GM19395 (cell line): Measurements from ENCODE around the gene IGSF5.

Experiments
- ATAC-seq: cut with Tn5 transposase; IDR thresholded peaks from one replicate; pipeline ENCODE4 v1.9.1; 2021; ENCODE audit warnings: mild to moderate bottlenecking, moderate library complexity; ENCODE audit not compliant: unreplicated experiment

The IGSF5 gene

DNA sequence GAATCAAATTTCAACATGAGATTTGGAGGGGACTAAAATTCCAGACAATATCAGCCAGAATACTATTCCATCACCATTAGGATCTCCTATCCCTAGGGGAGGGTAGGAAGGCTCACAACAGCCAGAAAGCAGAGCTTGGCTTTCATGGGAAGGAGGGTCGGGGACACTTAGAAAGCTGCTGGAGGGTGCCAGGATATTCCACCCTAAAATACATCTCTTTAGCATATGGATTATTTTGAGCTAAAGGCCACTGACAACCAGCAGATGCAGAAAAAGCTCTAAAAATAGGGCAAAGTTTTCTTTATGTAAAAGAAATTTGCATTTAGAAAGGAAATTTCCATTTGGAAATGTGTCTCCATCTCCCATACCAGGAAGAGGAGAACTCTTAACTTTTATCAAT is 68.0 kb downstream of the IGSF5 start:
- no peak for ATAC-seq

DNA sequence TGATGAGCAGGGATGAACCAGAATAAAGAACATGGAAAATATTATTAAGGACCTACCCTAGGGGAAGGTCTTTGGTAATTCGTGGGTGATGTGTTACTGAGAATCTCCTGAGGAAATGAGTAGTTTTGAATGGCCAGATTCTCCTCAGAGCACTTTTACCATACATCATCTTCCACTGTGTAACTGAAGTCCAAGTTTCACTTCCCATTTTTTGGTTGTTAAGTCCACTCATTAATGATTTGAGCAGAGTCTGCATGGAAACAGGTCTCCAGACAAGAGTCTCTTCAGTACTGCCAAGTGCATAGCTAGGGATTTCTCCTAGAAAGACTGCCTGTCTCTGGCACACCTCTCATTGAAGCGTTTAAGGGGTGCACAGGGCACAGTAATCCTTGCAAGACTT is 73.6 kb downstream of the IGSF5 start:
- no peak for ATAC-seq

DNA sequence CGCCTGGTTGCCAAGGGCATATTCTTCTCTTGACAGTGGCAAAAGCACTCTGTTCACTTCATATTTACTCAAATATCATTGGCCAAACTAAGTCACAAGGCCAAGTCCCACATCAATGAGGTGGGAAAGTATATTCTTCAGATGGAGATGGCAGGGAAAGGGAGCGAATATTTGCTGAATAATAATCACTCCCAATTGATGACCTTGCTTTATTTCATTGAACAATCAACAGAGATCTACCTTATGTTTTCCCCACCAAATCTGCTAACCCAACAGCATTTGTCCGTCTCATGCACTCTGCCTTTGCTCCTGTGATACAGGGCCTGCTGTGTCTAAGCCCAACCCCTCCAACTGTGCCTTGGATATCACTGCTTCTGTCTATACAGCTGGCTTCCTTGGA is 77.1 kb downstream of the IGSF5 start:
- no peak for ATAC-seq

DNA sequence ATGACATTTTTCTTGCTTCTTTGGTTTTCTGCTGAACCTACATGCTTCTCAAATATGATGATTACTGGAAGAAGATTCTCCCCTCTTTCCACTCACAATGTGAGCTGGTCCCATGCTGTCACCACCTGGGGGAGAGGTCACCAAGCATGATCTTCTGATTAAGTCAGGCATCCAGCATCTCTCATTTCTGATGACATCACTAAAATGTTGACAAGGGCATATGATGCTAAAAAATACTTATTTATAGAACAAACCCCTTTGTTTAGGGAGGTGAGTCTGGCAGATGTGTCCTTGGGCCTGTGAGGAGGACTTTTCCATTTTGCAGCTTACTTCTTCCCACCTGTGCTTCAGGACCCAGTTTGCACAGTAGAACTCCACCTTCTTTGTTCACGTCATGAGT is 80.3 kb downstream of the IGSF5 start:
- ATAC-seq = no peak

DNA sequence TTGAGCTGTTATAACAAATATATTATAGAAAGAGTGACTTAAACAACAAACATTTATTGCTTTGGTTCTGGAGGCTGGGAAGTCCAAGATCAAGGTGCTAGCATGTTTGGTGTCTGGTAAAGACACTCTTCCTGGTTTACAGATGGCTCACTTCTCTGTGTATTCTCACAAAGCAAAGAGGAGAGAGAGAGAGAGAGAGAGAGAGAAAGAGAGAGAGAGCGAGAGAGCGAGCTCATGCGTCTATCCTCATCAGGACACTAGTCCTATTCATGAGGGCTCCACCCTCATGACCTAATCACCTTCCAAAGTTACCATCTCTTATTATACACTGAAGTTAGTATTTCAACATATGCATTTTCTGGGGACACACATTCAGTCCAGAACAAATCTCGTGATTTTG is 89.6 kb downstream of the IGSF5 start:
- no peak for ATAC-seq

DNA sequence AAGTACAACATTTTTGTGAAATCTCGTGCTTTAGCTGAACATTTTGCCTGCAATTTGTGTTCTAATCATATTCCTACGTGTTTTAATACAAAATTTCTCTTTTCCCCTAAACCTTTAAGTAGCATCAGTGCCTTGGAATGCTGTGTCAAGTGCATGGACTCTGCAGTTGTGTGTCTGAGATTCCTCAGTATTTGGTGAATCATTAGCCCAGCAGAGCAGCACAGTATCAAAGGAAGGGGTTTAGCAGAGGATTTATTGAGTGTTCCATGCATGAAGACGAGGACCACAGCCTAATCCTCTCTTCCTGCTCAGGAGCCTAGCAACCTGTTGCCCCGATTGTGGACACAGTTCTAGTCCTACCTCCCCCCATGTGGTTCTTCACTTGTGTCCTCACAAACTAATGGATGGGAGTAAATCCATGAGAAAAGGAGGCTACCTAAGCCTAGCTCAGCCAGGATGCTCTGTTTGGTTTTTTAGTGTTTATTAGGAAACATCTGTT is 92.9 kb downstream of the IGSF5 start:
- no peak for ATAC-seq

DNA sequence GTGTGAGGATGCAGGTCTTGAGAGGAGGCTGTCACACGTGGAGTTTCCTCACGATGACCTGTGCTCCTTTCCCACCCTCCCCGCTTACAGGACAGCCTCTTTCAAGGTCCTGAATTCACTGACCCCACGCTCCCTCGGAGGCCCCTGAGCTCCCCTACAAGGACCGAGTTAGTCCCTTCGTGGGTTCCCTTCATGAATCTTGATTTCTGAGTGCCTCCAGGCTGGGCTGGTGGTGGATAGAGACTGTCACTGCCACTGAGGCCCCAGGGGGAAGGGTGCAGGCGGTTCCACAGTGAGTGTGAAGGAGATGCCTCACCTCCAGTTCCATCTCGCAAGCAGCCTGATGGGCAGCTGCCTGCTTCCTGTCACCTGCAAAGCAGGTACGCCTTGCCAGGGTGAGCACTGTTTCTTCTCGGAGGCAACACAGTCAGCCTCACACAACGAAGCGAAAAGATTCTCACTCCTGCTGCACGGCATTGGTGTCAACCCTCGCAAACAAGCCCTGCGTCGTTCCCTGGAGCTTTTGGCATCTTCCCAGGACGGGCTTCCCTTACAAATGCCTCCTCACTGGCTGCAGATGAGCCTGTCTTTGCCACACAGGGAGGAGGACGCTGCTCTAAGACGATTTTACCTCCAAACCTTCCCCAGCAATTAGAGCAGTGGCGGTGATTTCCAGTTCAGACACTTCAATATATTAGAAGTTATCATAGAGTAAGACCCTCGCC is 95.6 kb downstream of the IGSF5 start:
- no peak for ATAC-seq

DNA sequence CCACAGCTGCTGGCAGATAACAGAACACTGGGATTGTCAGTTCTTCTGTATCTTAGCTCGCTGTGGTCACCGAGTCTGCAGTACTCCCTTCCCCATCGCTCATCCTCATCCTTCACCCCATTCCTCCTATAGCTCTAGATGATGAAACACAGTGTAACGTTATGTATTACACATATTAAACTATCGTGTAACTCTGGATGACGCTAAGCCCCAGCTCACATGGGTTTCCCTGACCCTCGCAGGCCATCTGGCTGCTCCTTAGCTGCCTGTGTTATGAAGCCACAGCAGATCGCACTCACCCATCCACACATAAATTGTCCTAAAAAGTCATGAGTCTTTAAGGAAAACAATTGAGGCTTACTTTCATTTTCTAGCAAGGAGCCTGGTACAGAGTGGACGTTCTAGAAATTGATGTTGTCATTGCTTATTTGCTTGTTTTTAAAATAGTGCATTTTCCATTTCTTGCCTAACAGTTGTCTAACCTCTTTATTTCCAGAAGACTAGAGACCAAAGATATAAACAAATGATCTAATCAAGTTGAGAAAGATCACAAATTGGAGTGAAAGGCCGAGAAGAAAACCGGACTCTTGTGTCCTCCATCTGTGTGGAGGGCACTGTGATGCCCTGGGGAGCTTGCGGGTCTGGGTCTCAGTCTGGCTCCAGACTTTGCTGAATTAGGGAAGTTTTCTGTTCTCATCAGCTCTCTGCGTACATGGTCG is 97.9 kb downstream of the IGSF5 start:
- no peak for ATAC-seq

DNA sequence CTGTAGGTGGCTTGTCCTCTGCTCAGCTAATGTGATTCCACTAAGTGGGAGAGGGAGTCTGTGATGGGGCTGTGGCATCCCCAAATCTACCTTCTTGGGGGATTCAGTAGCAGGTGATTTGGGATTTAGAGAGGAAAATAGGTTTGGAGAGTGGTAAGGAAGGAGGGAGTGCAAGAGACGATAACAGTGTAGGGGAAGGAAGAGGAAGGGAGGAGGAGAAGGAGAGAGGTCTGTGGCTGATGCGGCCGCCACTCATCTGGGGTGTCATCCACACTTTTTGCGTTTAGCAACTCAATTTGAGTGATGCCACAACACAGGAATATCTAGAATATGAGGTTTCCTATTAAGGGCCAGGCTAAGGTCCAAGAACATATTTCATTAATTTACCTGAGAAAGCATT is 98.5 kb downstream of the IGSF5 start:
- ATAC-seq = no peak

DNA sequence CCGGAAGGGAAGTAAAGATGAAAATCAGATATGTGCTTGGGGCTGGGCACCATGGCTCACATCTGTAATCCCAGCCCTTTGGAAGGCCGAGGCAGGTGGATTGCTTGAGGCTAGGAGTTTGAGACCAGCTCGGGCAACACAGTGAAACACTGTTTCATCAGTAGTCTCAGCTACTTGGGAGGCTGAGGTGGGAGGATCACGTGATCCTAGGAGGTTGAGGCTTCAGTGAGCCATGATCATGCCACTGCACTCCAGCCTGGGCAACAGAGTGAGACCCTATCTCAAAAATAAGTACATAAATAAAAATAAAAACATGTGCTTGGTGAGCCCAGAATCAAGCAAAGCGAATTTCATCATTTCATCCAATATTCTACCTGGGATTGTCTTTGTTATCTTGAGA is 98.9 kb downstream of the IGSF5 start:
- ATAC-seq = no peak

DNA sequence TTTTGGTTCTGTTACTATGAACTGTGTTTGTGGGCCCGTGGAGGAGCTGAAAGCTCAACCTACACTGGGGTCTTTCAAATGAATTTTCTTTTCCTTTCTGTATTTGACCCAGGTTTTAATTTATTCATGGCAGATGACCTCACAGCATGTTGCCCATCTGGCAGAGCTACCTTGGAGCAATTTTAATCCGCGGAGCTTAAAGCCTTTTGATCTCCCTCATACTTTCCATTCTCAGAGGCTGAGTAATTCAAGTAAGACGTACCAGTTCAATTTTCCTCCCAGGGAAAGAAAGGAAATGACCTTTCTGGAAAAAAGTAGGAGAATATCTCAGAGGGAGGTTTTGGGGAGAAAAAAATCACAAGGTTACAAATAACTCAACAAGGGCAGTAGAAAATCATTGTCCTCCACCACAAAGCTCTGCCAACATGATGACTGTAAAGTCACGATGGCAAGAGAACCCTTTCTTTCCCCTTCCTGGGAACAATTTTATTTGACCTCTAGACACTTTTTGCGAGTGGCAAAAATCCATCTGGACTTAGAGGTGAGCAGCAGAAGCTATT is 100.7 kb downstream of the IGSF5 start:
- no peak for ATAC-seq

DNA sequence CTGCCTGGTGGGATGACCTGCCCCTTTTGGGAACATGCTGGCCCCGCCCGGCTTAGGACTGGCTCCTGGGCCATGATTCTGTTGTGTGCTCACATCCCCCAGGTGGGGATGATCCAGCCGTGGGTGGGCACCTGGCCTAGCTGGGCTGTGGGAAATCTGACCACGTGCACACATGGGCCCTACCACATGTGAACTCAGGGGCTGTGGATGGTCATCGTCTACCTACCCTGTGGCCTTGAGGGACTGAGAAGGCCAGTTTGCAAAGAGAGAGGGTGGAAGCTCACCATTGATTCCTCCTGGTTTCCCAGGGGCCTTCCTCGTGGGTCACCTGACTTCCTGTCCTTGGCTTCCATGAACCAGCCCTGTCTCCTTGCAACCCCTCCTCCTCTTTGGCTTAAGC is 102.9 kb downstream of the IGSF5 start:
- ATAC-seq = no peak

DNA sequence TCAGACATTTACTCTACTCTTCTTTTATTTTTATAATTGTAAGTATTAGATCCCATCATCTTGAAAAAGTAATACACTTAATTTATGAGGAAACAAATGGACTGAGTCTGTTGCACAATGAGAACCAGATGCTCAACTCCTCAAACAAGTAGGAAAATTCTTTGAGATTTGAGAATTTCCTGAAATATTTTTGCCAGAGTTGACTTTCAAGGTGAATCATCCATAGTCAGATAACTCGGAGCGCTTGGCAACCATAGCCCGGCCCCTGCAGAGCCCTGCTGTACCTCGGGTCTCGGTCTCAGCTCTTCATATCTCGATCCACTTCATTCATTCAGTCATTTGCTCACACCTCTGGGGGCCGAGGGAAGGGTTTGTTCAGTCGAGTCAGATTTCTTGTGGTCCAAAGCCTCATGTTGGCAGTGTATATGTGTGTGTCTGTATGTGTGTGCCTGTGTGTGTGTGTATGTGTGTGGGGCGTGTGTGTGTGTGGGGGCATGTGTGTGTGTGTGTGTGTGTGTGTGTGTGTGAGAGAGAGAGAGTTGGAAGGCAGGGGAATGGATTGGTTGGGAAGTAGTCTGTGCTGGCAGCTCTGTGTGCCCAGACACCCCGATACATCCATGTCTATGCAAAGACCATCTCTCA is 104.2 kb downstream of the IGSF5 start:
- ATAC-seq = no peak

DNA sequence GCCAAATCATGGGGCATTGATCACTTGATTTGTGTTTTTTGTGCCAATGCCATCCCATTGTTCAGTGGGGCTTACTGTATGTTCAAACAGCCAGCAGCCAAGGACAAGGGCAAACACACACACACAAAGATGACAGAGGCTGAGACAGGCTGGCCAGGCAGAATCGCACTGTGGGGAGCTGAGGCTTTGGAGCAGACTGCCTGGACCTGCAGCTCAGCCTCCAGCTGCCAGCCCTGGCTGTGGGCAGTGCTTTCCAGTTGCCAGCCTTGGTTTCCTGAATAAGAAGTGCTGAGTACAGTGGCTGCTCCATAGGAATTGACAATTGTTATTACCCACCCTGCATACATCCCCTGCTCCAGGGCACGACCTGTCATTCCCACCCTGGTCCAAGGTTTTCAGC is 105.3 kb downstream of the IGSF5 start:
- ATAC-seq = no peak

DNA sequence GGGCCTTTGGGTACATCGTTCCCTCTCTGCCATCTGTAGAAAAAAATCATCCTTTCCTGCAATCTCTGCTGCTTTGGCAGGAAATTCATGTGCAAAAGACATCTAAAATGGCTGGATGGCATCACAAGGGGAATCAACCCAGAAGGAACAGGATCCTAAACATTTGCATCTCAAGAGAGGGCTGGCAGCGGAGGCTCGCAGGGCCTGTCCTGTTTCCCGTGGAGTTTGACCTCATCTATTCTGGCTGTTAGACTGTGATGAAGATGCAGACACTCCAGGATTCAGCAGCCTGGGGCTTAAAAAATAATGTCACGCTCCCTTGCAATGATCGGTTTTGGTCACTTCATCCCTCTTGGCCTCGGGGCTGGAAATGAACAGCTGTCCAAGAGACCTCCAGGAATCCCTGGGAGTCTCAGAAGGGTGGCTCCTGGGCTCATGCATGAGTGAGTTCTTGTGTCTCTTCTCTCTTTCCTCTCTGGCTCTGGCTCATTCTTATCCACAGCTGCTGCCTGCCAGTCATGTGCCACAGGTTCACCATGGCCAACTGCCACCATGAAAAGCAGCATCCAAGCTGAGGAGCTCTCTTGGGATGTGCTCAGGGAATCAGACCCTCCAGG is 106.1 kb downstream of the IGSF5 start:
- ATAC-seq = no peak
